PC-9 (cell line): ENCODE results near the gene NUDT22. TPM values are rescaled to one million over a fixed set of nuclear protein-coding genes. Genes with fewer than 3 reads are reported as not detected.

Experiments
- BruUV-seq: library from RNA; stranded (reverse); fragments of 400-500 nt; replicated peaks from 2 replicates; lab custom pipeline; 2021; lab: Mats Ljungman, UMichigan
- CTCF ChIA-PET: fragments of 300-600 bp; sonication (Branson Sonifier 250); formaldehyde crosslinking; loops from one replicate; lab custom pipeline; 2022; ENCODE audit warnings: antibody characterized with exemption; lab: Charles Lee
- POLR2A ChIA-PET: fragments of 300-600 bp; sonication (Branson Sonifier 250); formaldehyde crosslinking; loops from one replicate; lab custom pipeline; 2022; ENCODE audit warnings: antibody characterized with exemption; ENCODE audit not compliant: unreplicated experiment; lab: Charles Lee
- DNase-seq, 2 experiments: peaks; one replicate each; pipeline versions ENCODE4 v3.0.0 to v3.0.0-alpha.2; 2015 to 2022; ENCODE audit warnings: mixed read lengths in 1 of 2
- H2AFZ ChIP-seq: fragments of 200-600 bp; sonication (generic); 2 replicates; pipeline ENCODE4 v1.8.1; 2017; ENCODE audit warnings: antibody characterized with exemption
- H3F3A ChIP-seq: fragments of 200-600 bp; sonication (generic); 2 replicates; pipeline ENCODE4 v1.8.1; 2017; ENCODE audit warnings: antibody characterized with exemption, mild to moderate bottlenecking, low read depth; ENCODE audit not compliant: insufficient read depth
- H3K27ac ChIP-seq: fragments of 200-600 bp; sonication (generic); 2 replicates; pipeline ENCODE4 v1.6.1; 2016; ENCODE audit warnings: mixed run types
- H3K27me3 ChIP-seq: fragments of 200-600 bp; sonication (generic); 2 replicates; pipeline ENCODE4 v1.6.1; 2016; ENCODE audit warnings: low read depth, mixed run types; ENCODE audit not compliant: insufficient read depth
- H3K36me3 ChIP-seq: fragments of 200-600 bp; sonication (generic); 2 replicates; pipeline ENCODE4 v1.6.1; 2016; ENCODE audit warnings: low read depth, mixed run types
- H3K4me1 ChIP-seq: fragments of 200-600 bp; sonication (generic); replicated peaks from 2 replicates; pipeline ENCODE4 v1.6.1; 2016; ENCODE audit warnings: mixed run types; ENCODE audit not compliant: insufficient read depth
- H3K4me2 ChIP-seq: fragments of 200-600 bp; sonication (generic); 2 replicates; pipeline ENCODE4 v1.6.1; 2017; ENCODE audit warnings: mixed run types
- H3K4me3 ChIP-seq: fragments of 200-600 bp; sonication (generic); 2 replicates; pipeline ENCODE4 v1.6.1; 2016; ENCODE audit warnings: mixed run types
- H3K79me2 ChIP-seq: fragments of 200-600 bp; sonication (generic); 2 replicates; pipeline ENCODE4 v1.6.1; 2017; ENCODE audit warnings: low read depth, mixed run types
- H3K9me2 ChIP-seq: fragments of 200-600 bp; sonication (generic); 2 replicates; pipeline ENCODE4 v1.8.1; 2017; ENCODE audit warnings: mild to moderate bottlenecking; ENCODE audit not compliant: insufficient read depth
- H3K9me3 ChIP-seq: fragments of 200-600 bp; sonication (generic); 2 replicates; pipeline ENCODE4 v1.8.1; 2016; ENCODE audit warnings: low read depth; ENCODE audit not compliant: insufficient read depth
- H4K20me1 ChIP-seq: fragments of 200-600 bp; sonication (generic); 2 replicates; pipeline ENCODE4 v1.8.1; 2017; ENCODE audit not compliant: insufficient read depth
- CTCF ChIP-seq: fragments of 200-600 bp; sonication (generic); conservative IDR thresholded peaks from 2 replicates; pipeline ENCODE4 v1.6.1; 2017; ENCODE audit warnings: mixed run types, antibody characterized with exemption, mild to moderate bottlenecking, moderate library complexity
- EZH2 ChIP-seq: fragments of 200-600 bp; sonication (generic); IDR thresholded peaks from 2 replicates; pipeline ENCODE4 v1.8.0; 2017; ENCODE audit warnings: antibody characterized with exemption, low read depth
- intact Hi-C: fragments of 100-400 bp; cut with micrococcal nuclease; formaldehyde crosslinking; loops from one replicate; pipeline ENCODE4 v1.10.0; 2022; ENCODE audit not compliant: unreplicated experiment
- total RNA-seq: library from RNA; stranded (reverse); gene quantifications from 2 replicates; pipeline ENCODE4 v1.2.3, GENCODE V29; 2021

NUDT22 gene
- total RNA-seq, 1 experiment from 2014 or later = 87.4 TPM

- Histone ChIP-seq H2AFZ (no peak overlapping the region), H3K4me2 (no peak overlapping the region; the same call in 1 of the 2 replicates), H3K27ac (no peak overlapping the region), H3K79me2 (peaks cover 18% of the 10 kb centered on the region), H3K27me3 (no peaks in the 10 kb centered on the region), H3K4me1 (peaks cover 25% of the 10 kb centered on the region), H3K4me3 (no peak overlapping the region), H3K9me3 (no peaks in the 10 kb centered on the region), H3K36me3 (no peaks in the 10 kb centered on the region; the same call in 1 of the 2 replicates), H3K9me2 (no peaks in the 10 kb centered on the region), H3F3A (peaks cover 27% of the 10 kb centered on the region), H4K20me1 (peaks cover 13% of the 10 kb centered on the region)
- ChIA-PET POLR2A (interaction anchor here (0.5 to 0.7 kb wide), 2 partner anchors 8 to 99 kb away, joined by 3 read pairs; partner anchors contain the start of gene FKBP2), CTCF (no interaction called here)
- DNase-seq = no peak
- intact Hi-C loops = loop anchor here (5.0 kb wide), 1 partner anchor 46 kb away; the partner anchor contains the start of gene STIP1
- TF ChIP-seq CTCF (no peak), EZH2 (no peak)
- BruUV-seq = no TSS peak
These were observed 6.9 kb downstream of the NUDT22 start for GRCh38 chr11:64232967-64233315.

- H3K9me3 ChIP-seq = no peaks in the 10 kb centered on the region
- no peaks in the 10 kb centered on the region; the same call in 1 of the 2 replicates for H3K36me3 ChIP-seq
- H4K20me1 ChIP-seq = peaks cover 13% of the 10 kb centered on the region
- peak in 1 of 2 experiments; percentile 87 for DNase-seq
- peak within 1 kb of the TSS; percentile 84 for H3K4me3 ChIP-seq
- intact Hi-C loops = loop anchor here (2.0 to 5.0 kb wide), 2 partner anchors 43 to 47 kb away; partner anchors contain the start of gene STIP1
- POLR2A ChIA-PET = interaction anchor here (0.7 kb wide), 1 partner anchor 610 kb away, joined by 4 read pairs; no protein-coding TSS in a partner anchor
- H3K4me2 ChIP-seq = peak within 1 kb of the TSS; percentile 93
- peaks cover 31% of the 10 kb centered on the region for H3K4me1 ChIP-seq
- TSS peak; percentile 37 for BruUV-seq
- TF ChIP-seq EZH2 (no peak), CTCF (no peak)
- peak within 1 kb of the TSS; percentile 67; the same call in 1 of the 2 replicates for H2AFZ ChIP-seq
- peaks cover 14% of the 10 kb centered on the region for H3K79me2 ChIP-seq
- no peaks in the 10 kb centered on the region for H3K9me2 ChIP-seq
- CTCF ChIA-PET = no interaction called here
- no peak within 1 kb of the TSS for H3K27ac ChIP-seq
- H3F3A ChIP-seq = peaks cover 37% of the 10 kb centered on the region
- H3K27me3 ChIP-seq = no peaks in the 10 kb centered on the region
These were observed 8.0 kb downstream of the NUDT22 start, which contains the start of gene VEGFB for GRCh38 chr11:64233913-64234586. Gene VEGFB (plus strand): TSS chr11:64234584. CDS start chr11:64234834, 250 bp downstream.

- H3K4me1 ChIP-seq = peaks cover 36% of the 10 kb centered on the region
- peak overlapping the region; percentile 84 for H3K4me3 ChIP-seq
- no TSS peak for BruUV-seq
- peaks cover 14% of the 10 kb centered on the region for H3K79me2 ChIP-seq
- ChIA-PET POLR2A (no interaction called here), CTCF (no interaction called here)
- no peaks in the 10 kb centered on the region for H3K27me3 ChIP-seq
- peak overlapping the region; percentile 93 for H3K4me2 ChIP-seq
- peaks cover 13% of the 10 kb centered on the region for H4K20me1 ChIP-seq
- H3F3A ChIP-seq = peaks cover 37% of the 10 kb centered on the region
- H3K9me3 ChIP-seq = no peaks in the 10 kb centered on the region
- no peaks in the 10 kb centered on the region; the same call in 1 of the 2 replicates for H3K36me3 ChIP-seq
- no peak overlapping the region for H3K27ac ChIP-seq
- TF ChIP-seq EZH2 (no peak), CTCF (no peak)
- DNase-seq = peak in 1 of 2 experiments; percentile 73
- intact Hi-C loops = loop anchor here (2.0 to 5.0 kb wide), 2 partner anchors 42 to 48 kb away; partner anchors contain the start of gene STIP1
- H3K9me2 ChIP-seq = no peaks in the 10 kb centered on the region
- peak overlapping the region; percentile 67; the same call in 1 of the 2 replicates for H2AFZ ChIP-seq
These were observed 8.7 kb downstream of the NUDT22 start for GRCh38 chr11:64234647-64235379.
